ENCODE data around the gene WDR19.
A peak's percentile ranks its signal among the peaks of the same experiment; 100 is the strongest.

Gene WDR19

GRCh38 chr4:39243462-39243861 lies 61.1 kb downstream of the WDR19 start:
- Histone ChIP-seq H3K27ac (ENCODE audit: low read depth, low read length) (no peak overlapping the region), H3K18ac (ENCODE audit: low read length) (no peak overlapping the region), H3K9ac (ENCODE audit: low read length) (no peak overlapping the region), H3K56ac (ENCODE audit: low read length) (no peak overlapping the region), H3K36me3 (ENCODE audit: control insufficient read depth, insufficient read depth, low read length) (no peaks in the 10 kb centered on the region), H3K79me2 (ENCODE audit: control insufficient read depth, insufficient read depth, low read length) (no peaks in the 10 kb centered on the region), H2BK15ac (replicated peaks; ENCODE audit: low read depth) (no peak overlapping the region), H3K4me2 (ENCODE audit: low read length) (no peak overlapping the region), H4K8ac (ENCODE audit: low read depth, low read length) (no peak overlapping the region), H3K4ac (ENCODE audit: low read depth, low read length) (no peak overlapping the region), H3K23ac (ENCODE audit: low read length) (no peak overlapping the region), H3K4me3 (ENCODE audit: low read length) (no peak overlapping the region), H3K79me1 (ENCODE audit: low read length) (no peaks in the 10 kb centered on the region), H4K5ac (ENCODE audit: low read length) (no peak overlapping the region), H2AK5ac (ENCODE audit: low read length) (no peak overlapping the region), H2BK5ac (ENCODE audit: low read length) (no peak overlapping the region), H2BK120ac (ENCODE audit: low read depth, low read length) (no peak overlapping the region), H3K4me1 (ENCODE audit: control insufficient read depth, low read depth, low read length) (no peaks in the 10 kb centered on the region), H3K27me3 (ENCODE audit: insufficient read depth, low read length, poor library complexity) (no peaks in the 10 kb centered on the region)
- no peak for DNase-seq
- no CpG with 5 or more reads among the region's 3 CpGs for WGBS (ENCODE audit: extremely low coverage, insufficient coverage, low lambda C conversion rate)

- no peak overlapping the region for H3K56ac ChIP-seq (ENCODE audit: low read length)
- H2AK5ac ChIP-seq (ENCODE audit: low read length), result no peak overlapping the region
- no peak overlapping the region for H3K4me3 ChIP-seq (ENCODE audit: low read length)
- H3K36me3 ChIP-seq (ENCODE audit: control insufficient read depth, insufficient read depth, low read length), result no peaks in the 10 kb centered on the region
- H3K18ac ChIP-seq (ENCODE audit: low read length), result no peak overlapping the region
- no peak overlapping the region for H3K9ac ChIP-seq (ENCODE audit: low read length)
- no peak overlapping the region for H2BK15ac ChIP-seq (replicated peaks; ENCODE audit: low read depth)
- no peaks in the 10 kb centered on the region for H3K79me2 ChIP-seq (ENCODE audit: control insufficient read depth, insufficient read depth, low read length)
- no peak overlapping the region for H3K23ac ChIP-seq (ENCODE audit: low read length)
- no peak overlapping the region for H3K27ac ChIP-seq (ENCODE audit: low read depth, low read length)
- no peak overlapping the region for H3K4ac ChIP-seq (ENCODE audit: low read depth, low read length)
- H2BK5ac ChIP-seq (ENCODE audit: low read length), result no peak overlapping the region
- no peak overlapping the region for H3K4me2 ChIP-seq (ENCODE audit: low read length)
- no peak overlapping the region for H2BK120ac ChIP-seq (ENCODE audit: low read depth, low read length)
- no peak overlapping the region for H4K8ac ChIP-seq (ENCODE audit: low read depth, low read length)
- no peaks in the 10 kb centered on the region for H3K27me3 ChIP-seq (ENCODE audit: insufficient read depth, low read length, poor library complexity)
- DNase-seq, result peak; percentile 74
- H3K4me1 ChIP-seq (ENCODE audit: control insufficient read depth, low read depth, low read length), result no peaks in the 10 kb centered on the region
- H3K79me1 ChIP-seq (ENCODE audit: low read length), result no peaks in the 10 kb centered on the region
- H4K5ac ChIP-seq (ENCODE audit: low read length), result no peak overlapping the region
- WGBS (ENCODE audit: extremely low coverage, insufficient coverage, low lambda C conversion rate), result no CpG with 5 or more reads among the region's 2 CpGs
These were observed 72.9 kb downstream of the WDR19 start for GRCh38 chr4:39255266-39255665.

GRCh38 chr4:39255871-39256270 lies 73.5 kb downstream of the WDR19 start:
- H2BK15ac ChIP-seq (replicated peaks; ENCODE audit: low read depth), result no peak overlapping the region
- WGBS (ENCODE audit: extremely low coverage, insufficient coverage, low lambda C conversion rate), result no CpG with 5 or more reads among the region's 5 CpGs
- no peak overlapping the region for H2AK5ac ChIP-seq (ENCODE audit: low read length)
- H2BK120ac ChIP-seq (ENCODE audit: low read depth, low read length), result no peak overlapping the region
- H4K5ac ChIP-seq (ENCODE audit: low read length), result no peak overlapping the region
- no peak overlapping the region for H3K4ac ChIP-seq (ENCODE audit: low read depth, low read length)
- no peak overlapping the region for H2BK5ac ChIP-seq (ENCODE audit: low read length)
- no peaks in the 10 kb centered on the region for H3K36me3 ChIP-seq (ENCODE audit: control insufficient read depth, insufficient read depth, low read length)
- no peak overlapping the region for H4K8ac ChIP-seq (ENCODE audit: low read depth, low read length)
- no peak overlapping the region for H3K27ac ChIP-seq (ENCODE audit: low read depth, low read length)
- no peak overlapping the region for H3K4me2 ChIP-seq (ENCODE audit: low read length)
- no peak overlapping the region for H3K9ac ChIP-seq (ENCODE audit: low read length)
- H3K18ac ChIP-seq (ENCODE audit: low read length), result no peak overlapping the region
- no peak overlapping the region for H3K4me3 ChIP-seq (ENCODE audit: low read length)
- no peak overlapping the region for H3K56ac ChIP-seq (ENCODE audit: low read length)
- no peaks in the 10 kb centered on the region for H3K27me3 ChIP-seq (ENCODE audit: insufficient read depth, low read length, poor library complexity)
- no peaks in the 10 kb centered on the region for H3K4me1 ChIP-seq (ENCODE audit: control insufficient read depth, low read depth, low read length)
- H3K79me1 ChIP-seq (ENCODE audit: low read length), result no peaks in the 10 kb centered on the region
- peak; percentile 3 for DNase-seq
- H3K23ac ChIP-seq (ENCODE audit: low read length), result no peak overlapping the region
- H3K79me2 ChIP-seq (ENCODE audit: control insufficient read depth, insufficient read depth, low read length), result no peaks in the 10 kb centered on the region

GRCh38 chr4:39256436-39256835 lies 74.1 kb downstream of the WDR19 start:
- no CpG with 5 or more reads among the region's 2 CpGs for WGBS (ENCODE audit: extremely low coverage, insufficient coverage, low lambda C conversion rate)
- Histone ChIP-seq H3K79me1 (ENCODE audit: low read length) (no peaks in the 10 kb centered on the region), H2BK5ac (ENCODE audit: low read length) (no peak overlapping the region), H3K56ac (ENCODE audit: low read length) (no peak overlapping the region), H3K4ac (ENCODE audit: low read depth, low read length) (no peak overlapping the region), H3K23ac (ENCODE audit: low read length) (no peak overlapping the region), H4K5ac (ENCODE audit: low read length) (no peak overlapping the region), H3K27ac (ENCODE audit: low read depth, low read length) (no peak overlapping the region), H3K4me2 (ENCODE audit: low read length) (no peak overlapping the region), H3K4me1 (ENCODE audit: control insufficient read depth, low read depth, low read length) (no peaks in the 10 kb centered on the region), H3K36me3 (ENCODE audit: control insufficient read depth, insufficient read depth, low read length) (no peaks in the 10 kb centered on the region), H2AK5ac (ENCODE audit: low read length) (no peak overlapping the region), H3K79me2 (ENCODE audit: control insufficient read depth, insufficient read depth, low read length) (no peaks in the 10 kb centered on the region), H3K4me3 (ENCODE audit: low read length) (no peak overlapping the region), H3K27me3 (ENCODE audit: insufficient read depth, low read length, poor library complexity) (no peaks in the 10 kb centered on the region), H3K9ac (ENCODE audit: low read length) (no peak overlapping the region), H2BK120ac (ENCODE audit: low read depth, low read length) (no peak overlapping the region), H2BK15ac (replicated peaks; ENCODE audit: low read depth) (no peak overlapping the region), H4K8ac (ENCODE audit: low read depth, low read length) (no peak overlapping the region), H3K18ac (ENCODE audit: low read length) (no peak overlapping the region)
- DNase-seq, result peak; percentile 36

- H2BK120ac ChIP-seq (ENCODE audit: low read depth, low read length), result no peak overlapping the region
- H3K4me3 ChIP-seq (ENCODE audit: low read length), result no peak overlapping the region
- no peak overlapping the region for H2BK5ac ChIP-seq (ENCODE audit: low read length)
- no peak overlapping the region for H3K4ac ChIP-seq (ENCODE audit: low read depth, low read length)
- no peak overlapping the region for H3K27ac ChIP-seq (ENCODE audit: low read depth, low read length)
- no peak overlapping the region for H3K56ac ChIP-seq (ENCODE audit: low read length)
- no peak overlapping the region for H2BK15ac ChIP-seq (replicated peaks; ENCODE audit: low read depth)
- H3K27me3 ChIP-seq (ENCODE audit: insufficient read depth, low read length, poor library complexity), result no peaks in the 10 kb centered on the region
- no peak overlapping the region for H3K18ac ChIP-seq (ENCODE audit: low read length)
- no peaks in the 10 kb centered on the region for H3K79me1 ChIP-seq (ENCODE audit: low read length)
- H4K5ac ChIP-seq (ENCODE audit: low read length), result no peak overlapping the region
- H3K4me2 ChIP-seq (ENCODE audit: low read length), result no peak overlapping the region
- no peaks in the 10 kb centered on the region for H3K4me1 ChIP-seq (ENCODE audit: control insufficient read depth, low read depth, low read length)
- no peak overlapping the region for H3K23ac ChIP-seq (ENCODE audit: low read length)
- no peaks in the 10 kb centered on the region for H3K36me3 ChIP-seq (ENCODE audit: control insufficient read depth, insufficient read depth, low read length)
- no peak overlapping the region for H4K8ac ChIP-seq (ENCODE audit: low read depth, low read length)
- no peak for DNase-seq
- no peaks in the 10 kb centered on the region for H3K79me2 ChIP-seq (ENCODE audit: control insufficient read depth, insufficient read depth, low read length)
- no peak overlapping the region for H3K9ac ChIP-seq (ENCODE audit: low read length)
- no peak overlapping the region for H2AK5ac ChIP-seq (ENCODE audit: low read length)
- 100% methylated on average over 2 of the region's 4 CpGs for WGBS (ENCODE audit: extremely low coverage, insufficient coverage, low lambda C conversion rate)
These were observed 77.4 kb downstream of the WDR19 start for GRCh38 chr4:39259571-39260330.

- DNase-seq, result no peak
- no peak overlapping the region for H2AK5ac ChIP-seq (ENCODE audit: low read length)
- H2BK15ac ChIP-seq (replicated peaks; ENCODE audit: low read depth), result no peak overlapping the region
- no peaks in the 10 kb centered on the region for H3K27me3 ChIP-seq (ENCODE audit: insufficient read depth, low read length, poor library complexity)
- H3K4me1 ChIP-seq (ENCODE audit: control insufficient read depth, low read depth, low read length), result no peaks in the 10 kb centered on the region
- H3K4me2 ChIP-seq (ENCODE audit: low read length), result no peak overlapping the region
- no peak overlapping the region for H4K5ac ChIP-seq (ENCODE audit: low read length)
- no peak overlapping the region for H3K23ac ChIP-seq (ENCODE audit: low read length)
- no peak overlapping the region for H3K4me3 ChIP-seq (ENCODE audit: low read length)
- no peak overlapping the region for H3K18ac ChIP-seq (ENCODE audit: low read length)
- no peaks in the 10 kb centered on the region for H3K36me3 ChIP-seq (ENCODE audit: control insufficient read depth, insufficient read depth, low read length)
- no CpG with 5 or more reads among the region's 2 CpGs for WGBS (ENCODE audit: extremely low coverage, insufficient coverage, low lambda C conversion rate)
- no peak overlapping the region for H2BK120ac ChIP-seq (ENCODE audit: low read depth, low read length)
- no peaks in the 10 kb centered on the region for H3K79me1 ChIP-seq (ENCODE audit: low read length)
- no peak overlapping the region for H2BK5ac ChIP-seq (ENCODE audit: low read length)
- no peak overlapping the region for H4K8ac ChIP-seq (ENCODE audit: low read depth, low read length)
- no peaks in the 10 kb centered on the region for H3K79me2 ChIP-seq (ENCODE audit: control insufficient read depth, insufficient read depth, low read length)
- no peak overlapping the region for H3K27ac ChIP-seq (ENCODE audit: low read depth, low read length)
- no peak overlapping the region for H3K9ac ChIP-seq (ENCODE audit: low read length)
- no peak overlapping the region for H3K4ac ChIP-seq (ENCODE audit: low read depth, low read length)
- H3K56ac ChIP-seq (ENCODE audit: low read length), result no peak overlapping the region
These were observed 81.6 kb downstream of the WDR19 start for GRCh38 chr4:39263895-39264294.

Measured in mesendoderm (in vitro differentiated cells).